Measurements from ENCODE around the gene CDYL.

CDYL gene

DNA sequence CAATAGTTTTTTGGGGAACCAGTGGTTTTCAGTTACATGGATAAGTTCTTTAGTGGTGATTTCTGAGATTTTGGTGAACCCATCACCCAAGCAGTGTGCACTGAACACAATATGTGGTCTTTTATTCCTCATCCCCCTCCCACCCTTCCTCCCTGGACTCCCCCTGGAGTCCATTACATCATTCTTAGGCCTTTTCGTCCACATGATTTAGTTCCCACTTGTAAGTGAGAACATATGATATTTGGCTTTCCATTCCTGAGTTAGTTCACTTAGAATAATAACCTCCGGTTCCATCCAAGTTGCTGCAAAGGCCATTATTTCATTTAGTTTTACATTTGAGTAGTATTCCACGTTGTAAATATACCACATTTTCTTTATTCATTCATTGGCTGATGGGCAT, 199.3 kb downstream of the CDYL start:
- H4K20me1 ChIP-seq (ENCODE audit: insufficient read depth, low read length), result no peaks in the 10 kb centered on the region
- no peak overlapping the region for H3K4me2 ChIP-seq (ENCODE audit: low read length)
- no peaks in the 10 kb centered on the region for H3K9me3 ChIP-seq (ENCODE audit: insufficient read depth, low read length)
- H3K4me1 ChIP-seq (ENCODE audit: low read length), result no peaks in the 10 kb centered on the region
- no peak overlapping the region for H3K9ac ChIP-seq (ENCODE audit: low read length)
- H3K36me3 ChIP-seq (replicated peaks; ENCODE audit: low read depth, low read length), result no peaks in the 10 kb centered on the region
- no peak overlapping the region for H3K27ac ChIP-seq (ENCODE audit: low read length)
- no peaks in the 10 kb centered on the region for H3K79me2 ChIP-seq (ENCODE audit: low read length)
- H2AFZ ChIP-seq (ENCODE audit: low read depth, low read length), result no peak overlapping the region
- H3K27me3 ChIP-seq (ENCODE audit: low read depth, low read length), result no peaks in the 10 kb centered on the region
- TF ChIP-seq EZH2phosphoT487 (IDR thresholded peaks at IDR 0.05; ENCODE audit: low read depth) (no peak), CTCF (IDR thresholded peaks at IDR 0.05; ENCODE audit: low read depth, low read length) (no peak)
- H3K4me3 ChIP-seq (ENCODE audit: low read length), result no peak overlapping the region

GRCh38 chr6:4977468-4977867, 201.3 kb downstream of the CDYL start:
- no peak overlapping the region for H3K4me2 ChIP-seq (ENCODE audit: low read length)
- TF ChIP-seq CTCF (IDR thresholded peaks at IDR 0.05; ENCODE audit: low read depth, low read length) (no peak), EZH2phosphoT487 (IDR thresholded peaks at IDR 0.05; ENCODE audit: low read depth) (no peak)

GRCh38 chr6:4979426-4979825, 203.2 kb downstream of the CDYL start:
- no peak overlapping the region for H3K4me3 ChIP-seq (ENCODE audit: low read length)
- H2AFZ ChIP-seq (ENCODE audit: low read depth, low read length), result no peak overlapping the region
- no peaks in the 10 kb centered on the region for H3K27me3 ChIP-seq (ENCODE audit: low read depth, low read length)
- H3K27ac ChIP-seq (ENCODE audit: low read length), result no peak overlapping the region
- H3K79me2 ChIP-seq (ENCODE audit: low read length), result no peaks in the 10 kb centered on the region
- no peak overlapping the region for H3K4me2 ChIP-seq (ENCODE audit: low read length)
- no peaks in the 10 kb centered on the region for H3K36me3 ChIP-seq (replicated peaks; ENCODE audit: low read depth, low read length)
- H3K4me1 ChIP-seq (ENCODE audit: low read length), result no peaks in the 10 kb centered on the region
- H3K9ac ChIP-seq (ENCODE audit: low read length), result no peak overlapping the region
- no peaks in the 10 kb centered on the region for H4K20me1 ChIP-seq (ENCODE audit: insufficient read depth, low read length)
- TF ChIP-seq EZH2phosphoT487 (IDR thresholded peaks at IDR 0.05; ENCODE audit: low read depth) (no peak), CTCF (IDR thresholded peaks at IDR 0.05; ENCODE audit: low read depth, low read length) (no peak)
- no peaks in the 10 kb centered on the region for H3K9me3 ChIP-seq (ENCODE audit: insufficient read depth, low read length)

More at GRCh38 chr6:4977468-4977867, 201.3 kb downstream of the CDYL start:
- Histone ChIP-seq H4K20me1 (ENCODE audit: insufficient read depth, low read length) (no peaks in the 10 kb centered on the region), H3K27me3 (ENCODE audit: low read depth, low read length) (no peaks in the 10 kb centered on the region), H3K4me3 (ENCODE audit: low read length) (no peak overlapping the region), H3K4me1 (ENCODE audit: low read length) (no peaks in the 10 kb centered on the region), H3K9me3 (ENCODE audit: insufficient read depth, low read length) (no peaks in the 10 kb centered on the region), H2AFZ (ENCODE audit: low read depth, low read length) (no peak overlapping the region), H3K79me2 (ENCODE audit: low read length) (no peaks in the 10 kb centered on the region), H3K27ac (ENCODE audit: low read length) (no peak overlapping the region), H3K9ac (ENCODE audit: low read length) (no peak overlapping the region), H3K36me3 (replicated peaks; ENCODE audit: low read depth, low read length) (no peaks in the 10 kb centered on the region)

- H2AFZ ChIP-seq (ENCODE audit: low read depth, low read length), result no peak overlapping the region
Observed at GRCh38 chr6:4981761-4982160, 205.6 kb downstream of the CDYL start.

More at GRCh38 chr6:4981761-4982160, 205.6 kb downstream of the CDYL start:
- H3K27ac ChIP-seq (ENCODE audit: low read length), result no peak overlapping the region
- no peak overlapping the region for H3K9ac ChIP-seq (ENCODE audit: low read length)
- TF ChIP-seq EZH2phosphoT487 (IDR thresholded peaks at IDR 0.05; ENCODE audit: low read depth) (no peak), CTCF (IDR thresholded peaks at IDR 0.05; ENCODE audit: low read depth, low read length) (no peak)
- H3K27me3 ChIP-seq (ENCODE audit: low read depth, low read length), result no peaks in the 10 kb centered on the region
- H4K20me1 ChIP-seq (ENCODE audit: insufficient read depth, low read length), result no peaks in the 10 kb centered on the region
- no peaks in the 10 kb centered on the region for H3K4me1 ChIP-seq (ENCODE audit: low read length)
- H3K4me3 ChIP-seq (ENCODE audit: low read length), result no peak overlapping the region
- H3K4me2 ChIP-seq (ENCODE audit: low read length), result no peak overlapping the region
- H3K36me3 ChIP-seq (replicated peaks; ENCODE audit: low read depth, low read length), result no peaks in the 10 kb centered on the region
- no peaks in the 10 kb centered on the region for H3K79me2 ChIP-seq (ENCODE audit: low read length)
- no peaks in the 10 kb centered on the region for H3K9me3 ChIP-seq (ENCODE audit: insufficient read depth, low read length)

Measured in OCI-LY3 (cell line).